GM19324 (cell line): Measurements from ENCODE around the gene HSD3B1.

ENCODE experiments used
- ATAC-seq: cut with Tn5 transposase; IDR thresholded peaks from one replicate; pipeline ENCODE4 v1.9.1; 2021; ENCODE audit warnings: mild to moderate bottlenecking, moderate library complexity; ENCODE audit not compliant: unreplicated experiment, low FRiP score

Gene HSD3B1

DNA sequence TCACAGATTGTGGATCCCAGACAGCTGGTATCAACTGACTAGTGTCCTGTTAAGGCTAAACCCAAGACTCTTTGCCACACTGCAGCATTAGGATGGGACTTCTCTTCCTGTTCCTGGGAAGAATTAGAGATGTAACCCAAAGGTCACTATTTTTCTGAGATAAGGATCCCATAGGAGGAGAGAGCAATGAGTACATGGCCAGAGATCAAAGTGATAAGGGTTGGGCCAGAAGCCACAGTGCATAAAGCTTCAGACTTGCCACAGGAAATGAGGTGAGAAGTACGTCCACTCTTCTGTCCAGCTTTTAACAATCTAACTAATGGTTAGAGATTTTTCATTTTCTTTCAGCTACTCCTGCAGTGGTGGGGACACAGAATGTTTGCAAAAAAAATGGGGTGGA is at the start of gene HSD3B1:
Gene HSD3B1 (plus strand): TSS at position 270 of the 400 bp plus-strand sequence. CDS start 267 bp downstream, outside the sequence.
- ATAC-seq, result no peak

DNA sequence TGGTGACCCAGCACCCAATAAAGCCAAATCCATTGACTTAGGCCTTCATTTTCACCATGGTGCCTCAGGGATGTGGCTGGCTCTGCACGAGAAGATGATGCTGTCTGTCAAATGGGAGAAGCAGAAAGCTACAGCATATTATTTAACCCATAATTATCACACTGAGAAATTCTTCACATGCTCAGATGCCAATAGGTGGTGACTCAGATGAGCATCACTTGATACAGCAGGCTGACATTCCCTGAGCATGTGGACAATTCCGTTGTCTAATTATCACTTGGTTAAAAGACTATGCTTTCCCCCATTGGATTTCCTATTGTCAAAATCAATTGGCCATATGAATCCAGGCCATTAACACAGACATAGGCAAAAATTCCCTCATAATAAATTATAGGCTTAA is 44.0 kb upstream of the HSD3B1 start:
- ATAC-seq, result no peak

DNA sequence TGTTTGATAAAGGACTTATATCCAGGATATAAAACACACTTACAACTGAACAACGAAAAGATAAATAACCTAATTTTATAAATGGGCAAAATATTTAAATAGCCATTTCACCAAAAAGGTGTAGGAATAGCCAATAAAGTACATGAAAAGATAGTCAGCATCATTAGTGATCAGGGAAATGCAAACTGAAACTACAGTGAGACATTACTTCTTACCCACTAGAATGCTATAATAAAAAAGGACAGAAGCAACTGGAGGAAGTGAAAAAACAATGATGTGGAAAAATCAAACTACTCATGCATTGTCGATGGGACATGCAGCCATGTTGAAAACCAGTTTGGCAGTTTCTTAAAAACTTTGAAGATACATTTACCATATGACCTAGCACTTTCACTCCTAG is 43.4 kb upstream of the HSD3B1 start:
- ATAC-seq, result no peak

DNA sequence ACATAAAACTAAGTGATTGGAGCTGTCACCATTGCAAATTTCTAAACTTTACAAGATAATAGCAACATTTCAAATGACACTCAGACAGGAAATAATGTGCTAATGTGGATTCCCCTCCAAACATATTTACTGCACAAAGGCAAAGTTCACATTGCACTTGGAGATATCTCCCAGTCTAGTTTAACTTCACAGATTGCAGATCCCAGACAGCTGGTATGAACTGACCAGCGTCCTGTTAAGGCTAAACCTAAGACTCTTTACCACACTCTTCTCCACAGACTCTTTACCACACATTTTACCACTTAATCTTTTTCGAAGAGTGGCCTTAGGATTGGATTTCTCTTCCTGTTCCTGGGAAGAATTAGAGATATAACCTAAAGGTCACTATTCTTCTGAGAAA is 40.6 kb upstream of the HSD3B1 start:
- no peak for ATAC-seq

DNA sequence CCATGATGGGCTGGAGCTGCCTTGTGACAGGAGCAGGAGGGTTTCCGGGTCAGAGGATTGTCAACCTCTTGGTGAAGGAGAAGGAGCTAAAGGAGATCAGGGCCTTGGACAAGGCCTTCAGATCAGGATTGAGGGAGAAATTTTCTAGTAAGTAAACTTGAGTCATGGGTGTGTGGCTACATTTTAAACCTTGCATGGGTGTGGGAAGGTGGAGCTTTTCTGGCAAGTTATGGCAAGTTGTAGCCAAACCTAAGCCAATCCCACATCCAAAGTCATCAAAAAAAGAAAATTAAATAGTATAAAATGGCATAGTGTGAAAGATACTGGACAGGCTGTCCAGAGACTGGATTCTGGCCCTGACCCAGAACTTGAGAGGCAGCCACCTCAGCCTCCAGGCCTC is 39.8 kb upstream of the HSD3B1 start:
- ATAC-seq, result no peak

DNA sequence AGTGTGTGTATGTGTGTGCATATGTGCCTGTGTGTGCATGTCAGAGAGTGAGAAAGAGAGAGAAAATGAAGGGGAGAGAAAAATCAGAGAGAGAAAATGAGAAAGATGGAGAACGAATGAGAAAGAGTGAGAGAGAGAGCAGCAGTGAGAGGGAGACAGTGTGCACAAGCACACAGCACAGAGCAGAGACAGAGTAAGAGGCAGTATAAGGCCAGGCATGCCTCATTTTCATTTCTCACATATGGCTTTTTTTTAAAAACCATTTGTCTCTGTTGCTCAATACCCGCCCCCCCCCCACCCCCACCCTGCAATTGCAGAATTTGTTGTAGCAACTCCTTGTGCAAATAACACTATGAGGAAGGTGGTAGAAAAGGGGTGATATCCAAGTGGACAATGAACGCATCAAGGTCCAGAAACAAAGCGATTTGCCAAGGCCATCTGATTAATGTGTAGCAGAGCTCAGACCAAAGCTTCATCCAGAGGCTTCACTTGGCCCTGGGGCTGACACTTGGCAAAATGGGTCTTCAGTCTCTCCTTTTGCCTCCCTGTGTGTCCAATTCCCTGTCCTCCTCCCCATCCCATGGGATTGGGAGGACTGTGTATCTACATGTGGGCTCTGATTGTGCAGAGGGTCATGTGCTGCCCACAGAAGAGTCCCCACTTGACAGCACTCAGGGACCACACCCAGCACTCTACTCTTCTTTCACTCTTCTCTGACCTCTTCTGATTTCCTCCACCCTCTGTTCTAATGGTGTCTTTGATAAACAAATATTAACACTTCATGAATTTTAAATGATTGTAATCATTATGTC is 38.9 kb upstream of the HSD3B1 start:
- no peak for ATAC-seq

DNA sequence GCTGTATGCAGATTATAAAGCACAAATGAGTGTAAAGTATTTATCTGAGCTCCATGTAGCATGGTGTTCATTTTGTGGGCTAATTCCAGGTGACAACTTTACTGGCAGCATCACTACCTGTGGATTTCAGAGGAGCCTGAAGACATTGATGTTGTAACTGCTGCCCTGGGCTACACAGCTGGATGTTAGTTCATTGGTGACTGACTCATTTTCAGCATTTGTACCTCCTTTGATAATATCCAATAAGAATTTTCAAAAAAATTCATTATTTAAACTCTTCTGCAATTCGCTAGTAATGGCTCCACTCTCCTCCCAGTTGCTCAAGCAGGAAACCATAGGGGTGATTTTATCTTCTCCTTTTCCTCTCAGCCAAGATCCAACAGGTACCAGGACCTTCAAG is 37.3 kb upstream of the HSD3B1 start:
- no peak for ATAC-seq

DNA sequence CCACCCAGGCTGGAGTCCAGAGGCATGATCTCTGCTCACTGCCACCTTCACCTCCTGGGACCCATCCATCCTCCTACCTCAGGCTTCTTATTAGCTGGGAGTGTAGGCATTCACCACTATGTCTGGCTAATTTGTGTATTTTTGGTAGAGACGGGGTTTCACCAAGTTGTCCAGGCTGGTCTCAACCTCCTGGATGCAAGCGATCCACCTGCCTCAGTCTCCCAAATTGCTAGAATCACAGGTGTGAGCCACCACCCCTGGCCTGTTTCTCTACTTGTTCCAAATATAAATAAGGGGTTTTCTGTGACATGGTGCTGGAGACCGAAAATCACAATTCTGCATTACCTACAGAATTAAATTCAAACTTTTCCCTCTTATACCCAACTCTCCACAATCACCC is 36.6 kb upstream of the HSD3B1 start:
- ATAC-seq, result no peak

DNA sequence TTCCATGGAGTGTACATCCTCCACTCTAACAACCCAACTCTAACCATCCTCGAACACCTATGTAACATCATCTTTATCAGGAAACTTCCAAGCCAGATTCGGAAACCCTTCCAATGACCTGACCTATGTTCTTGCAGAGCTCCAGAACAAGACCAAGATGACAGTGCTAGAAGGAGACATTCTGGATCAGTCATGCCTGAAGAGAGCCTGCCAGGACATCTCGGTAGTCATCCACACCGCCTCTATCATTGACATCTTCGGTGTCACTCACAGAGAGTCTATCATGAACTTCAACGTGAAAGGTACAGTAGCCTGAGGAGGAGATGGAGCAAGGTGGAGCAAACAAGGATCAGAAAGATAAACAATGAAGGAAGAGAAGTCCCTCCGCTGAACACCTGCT is 36.1 kb upstream of the HSD3B1 start:
- no peak for ATAC-seq

DNA sequence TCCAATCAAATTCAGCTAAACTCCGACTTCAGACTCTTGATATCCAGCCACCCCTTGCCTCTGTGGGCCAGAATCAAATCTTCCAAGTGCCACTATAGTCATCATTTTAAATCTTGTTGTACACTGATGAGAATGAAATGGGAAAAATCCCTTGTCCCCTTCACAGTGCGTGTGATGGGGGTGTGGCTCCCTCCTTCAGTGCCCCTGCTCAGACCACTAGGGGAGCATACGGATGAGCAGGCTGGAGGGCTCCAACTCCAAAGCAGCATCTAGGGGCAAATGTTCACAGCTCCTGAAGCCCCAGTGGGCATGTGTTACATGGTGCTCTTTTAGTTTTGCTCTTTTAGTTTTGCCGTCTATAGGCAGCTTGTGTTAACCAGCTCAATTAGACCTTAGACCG is 35.4 kb upstream of the HSD3B1 start:
- no peak for ATAC-seq

DNA sequence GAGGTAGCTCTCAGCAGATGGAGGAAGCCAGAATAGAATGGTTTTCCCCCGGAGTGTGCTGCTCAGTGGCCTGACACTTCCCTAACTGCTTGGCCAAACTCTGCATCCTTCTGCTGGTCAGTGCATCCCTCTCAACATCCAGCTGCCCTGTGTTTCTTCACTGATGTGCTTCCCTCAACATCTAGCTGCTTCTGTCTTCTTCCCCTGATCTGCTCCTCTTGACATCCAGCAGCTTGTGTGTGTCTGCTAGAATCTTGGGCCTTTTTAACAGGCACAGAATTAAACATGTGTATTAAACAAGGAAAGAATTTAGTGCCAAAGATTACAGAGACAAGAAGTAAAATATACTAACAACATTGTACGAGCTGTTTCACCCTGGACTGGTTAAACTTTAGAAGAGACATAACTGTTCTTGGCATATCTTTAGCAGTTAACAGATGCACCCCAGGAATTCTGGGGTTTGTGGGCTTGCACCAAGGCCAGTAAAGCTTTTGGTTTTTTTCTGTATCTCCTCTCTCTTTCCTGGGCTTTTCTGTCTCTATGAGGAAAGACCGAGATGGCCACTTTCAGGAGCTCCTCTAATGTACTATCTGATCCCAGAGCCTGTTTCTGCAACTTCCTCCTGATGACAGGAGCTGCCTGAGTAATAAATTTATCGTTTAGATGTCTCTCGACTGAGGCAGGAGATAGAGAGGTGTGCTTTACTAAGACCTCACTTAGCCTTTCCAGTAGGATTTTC is 34.8 kb upstream of the HSD3B1 start:
- ATAC-seq, result no peak

DNA sequence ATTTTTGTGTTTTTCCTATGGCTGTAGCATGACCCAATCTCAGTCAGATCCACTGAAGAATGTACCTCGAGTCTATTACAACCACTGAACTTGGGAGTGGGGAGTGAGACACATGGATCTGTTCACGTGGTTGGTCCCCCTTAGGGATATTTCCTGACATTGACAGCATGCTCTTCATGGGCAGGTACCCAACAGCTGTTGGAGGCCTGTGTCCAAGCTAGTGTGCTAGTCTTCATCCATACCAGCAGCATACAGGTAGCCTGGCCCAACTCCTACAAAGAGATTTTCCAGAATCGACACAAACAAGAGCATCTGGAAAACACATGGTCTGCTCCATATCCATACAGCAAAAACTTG is 34.2 kb upstream of the HSD3B1 start:
- no peak for ATAC-seq

DNA sequence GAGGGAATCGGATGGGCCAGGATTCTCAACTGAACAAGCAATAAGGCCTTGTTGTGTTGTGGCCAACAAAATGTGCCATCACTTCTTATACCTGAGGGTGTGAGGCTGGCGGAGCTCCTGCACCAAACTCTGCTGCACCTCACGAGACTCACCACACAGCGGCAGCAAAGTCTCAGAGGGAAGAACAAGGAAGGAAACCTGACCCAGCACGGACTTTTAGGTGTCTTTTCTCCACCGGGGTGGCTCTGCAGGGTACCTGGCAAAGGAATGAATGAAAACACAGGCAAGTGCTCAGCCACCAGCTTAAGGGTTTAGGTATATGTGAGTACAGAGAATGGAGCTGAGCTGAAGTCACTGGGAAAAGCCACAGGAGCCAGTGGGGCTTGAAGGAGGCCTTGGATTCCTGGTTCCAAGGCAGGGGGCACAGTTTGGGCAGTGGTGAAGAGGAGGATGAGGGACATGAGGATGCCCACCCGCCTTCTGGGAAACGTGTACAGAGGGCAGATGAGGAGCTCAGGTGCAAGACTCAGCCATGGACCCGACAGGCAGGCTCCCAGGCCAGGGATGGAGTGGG is 31.1 kb upstream of the HSD3B1 start:
- peak; percentile 74 for ATAC-seq

DNA sequence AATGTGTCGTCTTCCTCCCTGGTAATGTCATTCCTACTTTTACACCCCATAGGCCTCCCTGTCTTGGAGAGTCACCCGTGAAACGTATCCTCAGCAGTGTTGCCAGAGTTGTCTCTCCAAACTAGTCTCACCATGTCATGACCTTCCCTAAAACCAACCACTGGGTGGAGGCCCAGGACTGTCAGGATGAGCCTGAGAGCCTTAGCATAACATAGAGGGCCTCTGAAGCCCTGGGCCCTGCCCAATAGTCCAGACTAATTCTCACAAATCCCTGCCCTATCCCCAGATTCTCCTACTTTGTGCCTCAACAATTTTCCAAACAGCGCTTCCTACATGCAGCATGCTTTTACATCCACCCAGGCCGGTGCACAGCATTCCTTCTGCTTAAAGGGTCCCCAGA is 29.3 kb upstream of the HSD3B1 start:
- ATAC-seq, result no peak

DNA sequence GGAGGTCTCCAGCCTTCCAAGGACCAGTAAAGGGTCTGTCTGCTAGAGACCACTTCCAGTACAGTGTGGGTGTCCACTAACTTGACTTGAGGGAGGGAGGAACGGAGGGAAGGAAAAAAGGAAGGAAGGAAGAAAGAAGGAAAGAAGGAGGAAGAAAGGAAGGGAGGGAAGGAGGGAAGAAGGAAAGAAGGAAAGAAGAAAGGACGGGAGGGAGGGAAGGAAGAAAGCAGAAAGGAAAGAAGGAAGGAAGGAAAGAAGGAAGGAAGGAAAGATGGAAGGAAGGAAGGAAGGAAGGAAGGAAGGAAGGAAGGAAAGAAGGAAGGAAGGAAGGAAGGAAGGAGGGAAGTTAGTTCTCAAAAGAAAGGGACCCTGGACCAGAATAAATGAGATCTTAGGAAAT is 26.8 kb upstream of the HSD3B1 start:
- no peak for ATAC-seq

DNA sequence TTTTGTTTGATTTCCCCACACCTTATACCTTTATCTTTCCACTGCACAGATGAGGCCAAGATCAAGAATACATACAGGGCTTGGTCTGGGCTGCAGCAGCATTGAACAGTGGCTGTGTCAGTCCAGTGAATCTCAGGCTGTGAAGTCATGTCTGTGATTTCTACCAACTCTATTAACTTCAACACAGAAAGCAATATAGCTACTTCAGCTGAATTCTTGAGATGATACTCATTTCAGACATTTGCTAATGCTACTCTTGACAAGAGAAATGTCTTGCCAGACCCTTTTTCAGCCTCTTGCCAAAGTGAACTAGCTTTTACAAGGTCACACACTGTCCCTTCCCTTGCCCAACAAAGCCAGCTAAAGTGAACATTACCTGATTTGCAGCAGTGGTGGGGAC is 25.1 kb upstream of the HSD3B1 start:
- ATAC-seq, result no peak

DNA sequence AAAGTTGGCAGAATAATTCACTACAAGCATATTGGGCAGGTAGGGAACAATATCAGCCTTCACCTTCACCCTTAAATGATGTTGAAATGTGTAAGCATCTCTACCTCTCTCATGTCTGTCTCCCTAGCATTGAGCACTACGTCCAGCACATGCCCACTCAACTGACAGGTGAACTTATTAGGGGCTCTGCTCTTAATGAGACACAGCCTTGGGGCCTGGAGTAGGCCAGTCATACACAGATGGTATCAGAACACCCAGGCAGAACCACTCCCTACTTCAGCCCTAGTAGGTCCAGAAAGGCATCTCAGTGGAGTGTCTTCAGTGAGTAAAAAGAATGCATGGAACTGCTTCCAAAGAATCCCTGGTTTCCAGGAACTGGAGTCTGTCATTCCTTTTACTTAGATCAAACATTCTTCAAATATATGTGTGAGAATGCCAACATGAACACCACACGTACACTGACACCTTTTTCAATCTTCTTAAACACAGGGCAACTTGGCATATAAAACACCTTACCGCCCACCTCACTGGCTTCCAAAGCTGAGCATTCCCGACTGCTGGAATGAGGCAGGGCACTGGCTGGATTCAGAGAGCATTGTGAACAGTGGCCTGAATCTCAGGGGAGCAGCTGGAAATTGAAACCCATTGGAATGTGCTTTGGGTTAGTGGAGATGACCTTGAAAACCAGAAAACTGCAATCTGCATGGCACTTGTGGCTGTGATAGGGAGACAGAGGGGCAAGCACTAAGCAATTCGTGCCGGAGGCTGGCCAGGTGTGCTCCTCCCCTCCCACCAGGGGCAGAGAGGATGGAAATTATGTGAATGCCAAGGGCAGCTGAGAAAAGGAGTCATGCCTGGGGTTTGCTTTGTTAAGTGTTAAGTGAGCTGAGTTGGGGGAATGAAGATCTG is 24.2 kb upstream of the HSD3B1 start:
- no peak for ATAC-seq

DNA sequence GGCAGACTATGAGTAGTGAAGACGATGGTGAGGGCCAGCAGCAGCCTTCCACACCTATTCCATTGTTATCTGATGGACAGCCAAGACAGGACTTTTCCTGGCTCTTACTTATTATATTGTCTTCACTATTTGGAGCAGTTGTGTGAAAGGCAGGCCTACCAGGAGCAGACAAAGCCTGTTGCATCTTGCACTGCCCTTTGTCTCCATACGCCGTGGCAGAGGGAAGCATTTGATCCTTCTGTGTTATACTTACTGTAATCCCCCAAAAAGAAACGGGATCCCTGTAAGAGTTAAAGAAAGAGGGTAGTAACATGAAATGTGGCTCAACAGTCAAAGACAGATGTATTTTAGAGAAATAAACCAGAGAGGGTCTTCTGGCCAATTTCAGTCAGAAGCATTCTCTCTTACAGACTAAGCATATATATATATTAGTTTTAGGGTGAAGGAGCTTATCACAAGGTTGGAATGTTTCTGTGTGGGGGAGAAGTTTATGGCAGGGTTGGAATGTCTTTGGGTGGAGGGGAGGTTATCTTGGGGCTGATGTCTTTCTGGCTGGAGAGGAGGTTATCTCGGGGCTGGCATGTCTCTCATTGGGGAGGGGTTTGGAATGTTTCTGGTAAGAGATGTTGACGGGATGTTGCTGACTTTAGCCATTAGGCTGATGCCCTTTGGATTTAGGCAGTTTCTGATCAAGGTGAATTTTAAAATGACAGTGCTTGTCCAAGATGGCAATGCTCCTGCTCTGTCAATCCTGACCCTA is 23.4 kb upstream of the HSD3B1 start:
- ATAC-seq, result no peak

DNA sequence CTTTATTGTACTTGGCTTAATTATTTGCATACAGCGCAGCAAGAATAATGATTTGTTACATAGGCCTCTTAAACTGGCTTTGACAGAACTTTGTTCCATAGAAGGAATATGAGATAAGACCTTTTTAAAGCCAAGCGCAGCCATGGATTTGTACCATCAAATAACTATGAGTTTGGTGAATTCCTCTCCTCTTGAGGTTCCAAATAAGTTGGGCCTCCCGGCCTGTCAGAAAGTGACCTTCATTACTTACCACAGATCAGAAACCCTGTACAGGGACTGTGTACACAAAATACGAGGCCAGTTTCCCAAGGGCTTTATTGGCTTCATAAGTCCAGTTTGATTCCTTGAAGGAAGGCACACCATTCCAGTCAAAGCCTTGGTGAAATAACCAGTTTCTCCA is 21.8 kb upstream of the HSD3B1 start:
- no peak for ATAC-seq

DNA sequence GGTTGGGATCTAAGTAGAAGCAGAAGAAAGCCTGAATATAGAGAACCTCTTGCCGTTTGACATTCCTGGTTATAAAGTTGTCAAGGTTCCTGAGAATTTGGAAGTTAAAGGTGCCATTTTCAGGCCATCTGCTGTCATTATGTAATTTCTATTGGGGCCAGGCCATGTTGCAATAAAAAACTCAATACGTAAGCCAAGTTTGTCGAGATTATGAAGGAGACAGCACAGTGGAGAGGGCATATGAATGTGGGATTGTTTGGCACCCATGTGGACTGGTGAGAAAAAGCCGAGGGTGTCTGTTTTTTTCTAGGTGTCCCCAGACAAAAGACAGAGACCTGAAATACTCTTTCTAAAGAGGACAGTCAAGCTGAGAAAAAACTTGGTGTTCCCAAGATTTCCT is 18.8 kb upstream of the HSD3B1 start:
- ATAC-seq, result no peak
